IMR-90 (cell line): Measurements from ENCODE around the gene GABPB1. TPM values are rescaled to one million over a fixed set of nuclear protein-coding genes. Genes with fewer than 3 reads are reported as not detected.

Experiments
- ATAC-seq: fragments of 200-7000 bp; cut with Tn5 transposase; 2 replicates; pipeline ENCODE4 v1.9.1; 2020; ENCODE audit warnings: low read depth, mild to moderate bottlenecking, moderate library complexity
- BruUV-seq: library from RNA; stranded (reverse); fragments of 400-500 nt; replicated peaks from 2 replicates; lab custom pipeline; 2021; lab: Mats Ljungman, UMichigan
- CTCF ChIA-PET: fragments of 300-600 bp; formaldehyde crosslinking; extraction: SDS; loops from one replicate; lab custom pipeline; 2021; ENCODE audit warnings: antibody characterized with exemption; lab: Yijun Ruan, JAX
- POLR2A ChIA-PET: fragments of 300-600 bp; sonication (Branson Sonifier 250); formaldehyde crosslinking; loops from one replicate; lab custom pipeline; 2022; ENCODE audit warnings: antibody characterized with exemption; ENCODE audit not compliant: unreplicated experiment; lab: Charles Lee
- DNase-seq: peaks from one replicate; pipeline ENCODE4 v3.0.0; 2013
- H2AFZ ChIP-seq: replicated peaks from 2 replicates; pipeline ENCODE3; 2013; ENCODE audit warnings: low read length, mild to moderate bottlenecking; ENCODE audit not compliant: poor library complexity
- H2AK5ac ChIP-seq: 2 replicates; pipeline ENCODE4 v1.6.1; 2013; ENCODE audit warnings: low read depth, low read length, inconsistent platforms
- H2AK9ac ChIP-seq: replicated peaks from 2 replicates; pipeline ENCODE3; 2013; ENCODE audit warnings: mild to moderate bottlenecking, low read depth, low read length, moderate library complexity; ENCODE audit not compliant: poor library complexity
- H2BK120ac ChIP-seq: 2 replicates; pipeline ENCODE4 v1.6.1; 2013; ENCODE audit warnings: low read depth, low read length, inconsistent platforms
- H2BK15ac ChIP-seq: 3 replicates; pipeline ENCODE4 v1.6.1; 2013; ENCODE audit warnings: low read depth, low read length, inconsistent platforms
- H2BK20ac ChIP-seq: 2 replicates; pipeline ENCODE4 v1.6.1; 2013; ENCODE audit warnings: low read depth, mild to moderate bottlenecking, inconsistent platforms, low read length, moderate library complexity
- H2BK5ac ChIP-seq: 2 replicates; pipeline ENCODE4 v1.6.1; 2013; ENCODE audit warnings: mild to moderate bottlenecking, low read depth, low read length, inconsistent platforms; ENCODE audit not compliant: poor library complexity, severe bottlenecking
- H3K14ac ChIP-seq: replicated peaks from 2 replicates; pipeline ENCODE4 v1.6.1; 2013; ENCODE audit warnings: low read depth, low read length, inconsistent platforms
- H3K18ac ChIP-seq: 2 replicates; pipeline ENCODE4 v1.6.1; 2013; ENCODE audit warnings: low read depth, low read length, control low read depth
- H3K23ac ChIP-seq: 2 replicates; pipeline ENCODE4 v1.6.1; 2013; ENCODE audit warnings: low read depth, low read length, inconsistent platforms
- H3K27ac ChIP-seq: 2 replicates; pipeline ENCODE4 v1.5.1; 2013; ENCODE audit warnings: mild to moderate bottlenecking, control low read depth, low read length; ENCODE audit not compliant: insufficient read depth
- H3K27me3 ChIP-seq: 2 replicates; pipeline ENCODE4 v1.6.1; 2013; ENCODE audit warnings: low read length; ENCODE audit not compliant: control insufficient read depth, insufficient read depth
- H3K36me3 ChIP-seq: 2 replicates; pipeline ENCODE4 v1.6.1; 2013; ENCODE audit warnings: low read length, mixed read lengths; ENCODE audit not compliant: control insufficient read depth, insufficient read depth
- H3K4ac ChIP-seq: 2 replicates; pipeline ENCODE4 v1.6.1; 2013; ENCODE audit warnings: low read depth, low read length, inconsistent platforms
- H3K4me1 ChIP-seq: 2 replicates; pipeline ENCODE4 v1.6.1; 2013; ENCODE audit warnings: low read length, mixed read lengths; ENCODE audit not compliant: control insufficient read depth, insufficient read depth
- H3K4me2 ChIP-seq: 2 replicates; pipeline ENCODE4 v1.6.1; 2013; ENCODE audit warnings: low read depth, mild to moderate bottlenecking, control low read depth, low read length, moderate library complexity
- H3K4me3 ChIP-seq: 2 replicates; pipeline ENCODE4 v1.5.1; 2013; ENCODE audit warnings: low read depth, mild to moderate bottlenecking, control low read depth, low read length, moderate library complexity; ENCODE audit not compliant: insufficient read depth
- H3K56ac ChIP-seq: 2 replicates; pipeline ENCODE4 v1.6.1; 2013; ENCODE audit warnings: low read length, inconsistent platforms; ENCODE audit not compliant: insufficient read depth; ENCODE audit errors: extremely low read depth
- H3K79me1 ChIP-seq, 2 experiments: 2 replicates each; pipeline ENCODE4 v1.6.1; 2013; ENCODE audit warnings: low read length in 2 of 2, inconsistent platforms in 1 of 2, low read depth in 1 of 2
- H3K9ac ChIP-seq: 2 replicates; pipeline ENCODE4 v1.6.1; 2013; ENCODE audit warnings: low read depth, low read length, control low read depth
- H3K9me1 ChIP-seq: 2 replicates; pipeline ENCODE4 v1.6.1; 2013; ENCODE audit warnings: low read length, inconsistent platforms; ENCODE audit not compliant: insufficient read depth
- H3K9me3 ChIP-seq: 2 replicates; pipeline ENCODE4 v1.6.1; 2013; ENCODE audit warnings: low read length; ENCODE audit not compliant: control insufficient read depth, insufficient read depth
- H4K20me1 ChIP-seq: 2 replicates; pipeline ENCODE4 v1.6.1; 2013; ENCODE audit warnings: low read length, inconsistent platforms; ENCODE audit not compliant: insufficient read depth
- H4K5ac ChIP-seq: 2 replicates; pipeline ENCODE4 v1.6.1; 2013; ENCODE audit warnings: mild to moderate bottlenecking, low read depth, low read length, control low read depth
- H4K8ac ChIP-seq, 2 experiments: 2 replicates each; pipeline ENCODE4 v1.6.1; 2013; ENCODE audit warnings: low read depth in 2 of 2, low read length in 2 of 2, control low read depth in 1 of 2, inconsistent platforms in 1 of 2
- H4K91ac ChIP-seq: 2 replicates; pipeline ENCODE4 v1.6.1; 2013; ENCODE audit warnings: low read depth, low read length, inconsistent platforms; ENCODE audit not compliant: insufficient read depth
- WGBS, 2 experiments: methylation state at CpG; one replicate each; pipeline versions ENCODE4 v1.1.5 to v1.1.7; 2013; ENCODE audit warnings: missing lambda C conversion rate in 2 of 2; ENCODE audit not compliant: insufficient read length in 1 of 2; ENCODE audit errors: extremely low coverage in 2 of 2; 5-methylcytosine and 5-hydroxymethylcytosine counted together
- dilution Hi-C: fragments of 300-500 bp; cut with HindIII; formaldehyde crosslinking; loops from one replicate; pipeline ENCODE4 v1.14.3; 2018; ENCODE audit warnings: low sequenced_read_pairs; ENCODE audit not compliant: unreplicated experiment
- in situ Hi-C: fragments of 300-500 bp; cut with MboI; formaldehyde crosslinking; loops from 3 replicates; pipeline ENCODE4 v1.14.3; 2019; ENCODE audit warnings: low sequenced_read_pairs, inconsistent platforms, mixed read lengths
- intact Hi-C: fragments of 100-400 bp; cut with micrococcal nuclease; formaldehyde crosslinking; loops from 2 replicates; pipeline ENCODE4 v1.10.0; 2022
- polyA plus RNA-seq, 3 experiments: library from polyadenylated mRNA; depleted of rRNA; stranded (reverse); fragments of >200 nt; gene quantifications; 2 replicates each; pipeline ENCODE4 v1.2.3, GENCODE V29; 2012; ENCODE audit warnings: low replicate concordance in 1 of 3
- total RNA-seq: library from RNA; depleted of rRNA; stranded (reverse); fragments of >200 nt; gene quantifications from 2 replicates; pipeline ENCODE4 v1.2.3, GENCODE V29; 2012
- TF ChIP-seq, protein P1 (sequence below): fragments of 150-350 bp; IDR thresholded peaks from 2 replicates; pipeline ENCODE4 v1.6.1; 2017; ENCODE audit warnings: mild to moderate bottlenecking, antibody characterized with exemption, low read length, low read depth

The GABPB1 gene
- total and polyA plus RNA-seq, 2 of the 4 experiments (the other 2 are of a cell fraction): 26.3 to 89.3 TPM

GRCh38 chr15:50267577-50267976, 87.4 kb downstream of the GABPB1 start:
- WGBS, 2 experiments: no CpG with 5 or more reads among the region's 2 CpGs
- no peaks in the 10 kb centered on the region for H3K79me1 ChIP-seq
- H3K27ac ChIP-seq: no peak overlapping the region
- POLR2A ChIA-PET: no interaction called here
- no peaks in the 10 kb centered on the region for H3K36me3 ChIP-seq
- H3K27me3 ChIP-seq: peaks cover 7% of the 10 kb centered on the region
- no peak overlapping the region for H3K18ac ChIP-seq
- H3K23ac ChIP-seq: no peak overlapping the region
- ATAC-seq: no peak
- CTCF ChIA-PET: no interaction called here
- dilution Hi-C loops: no loop called here
- no peak overlapping the region for H2AFZ ChIP-seq
- TF ChIP-seq, protein P1, sequence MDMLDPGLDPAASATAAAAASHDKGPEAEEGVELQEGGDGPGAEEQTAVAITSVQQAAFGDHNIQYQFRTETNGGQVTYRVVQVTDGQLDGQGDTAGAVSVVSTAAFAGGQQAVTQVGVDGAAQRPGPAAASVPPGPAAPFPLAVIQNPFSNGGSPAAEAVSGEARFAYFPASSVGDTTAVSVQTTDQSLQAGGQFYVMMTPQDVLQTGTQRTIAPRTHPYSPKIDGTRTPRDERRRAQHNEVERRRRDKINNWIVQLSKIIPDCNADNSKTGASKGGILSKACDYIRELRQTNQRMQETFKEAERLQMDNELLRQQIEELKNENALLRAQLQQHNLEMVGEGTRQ: no peak
- no peak overlapping the region for H2BK15ac ChIP-seq
- H3K9me3 ChIP-seq: 0 out of 2 replicates have a peak, but pooled peaks cover 2% of the 10 kb centered on the region
- H2AK9ac ChIP-seq: no peak overlapping the region
- H4K8ac ChIP-seq: no peak overlapping the region
- no peak overlapping the region for H3K56ac ChIP-seq
- intact Hi-C loops: no loop called here
- in situ Hi-C loops: no loop called here
- H2BK5ac ChIP-seq: no peak overlapping the region
- H3K4me1 ChIP-seq: no peaks in the 10 kb centered on the region
- H4K5ac ChIP-seq: no peak overlapping the region
- no peaks in the 10 kb centered on the region for H3K9me1 ChIP-seq
- BruUV-seq: no TSS peak
- no peak overlapping the region for H3K4me2 ChIP-seq
- H3K4me3 ChIP-seq: no peak overlapping the region
- no peak overlapping the region for H3K9ac ChIP-seq
- no peak overlapping the region for H2AK5ac ChIP-seq
- no peak overlapping the region for H2BK120ac ChIP-seq
- no peaks in the 10 kb centered on the region for H4K20me1 ChIP-seq
- H3K4ac ChIP-seq: no peak overlapping the region
- H4K91ac ChIP-seq: no peak overlapping the region
- DNase-seq: no peak
- no peak overlapping the region for H2BK20ac ChIP-seq
- no peak overlapping the region for H3K14ac ChIP-seq
